GM12875 (cell line): ENCODE measurements around the gene ILK.

Experiments
- H3K4me3 ChIP-seq: one replicate; pipeline ENCODE4 v1.5.1; 2011; ENCODE audit warnings: low read depth, low read length, control low read depth
- CTCF ChIP-seq: IDR thresholded peaks from 2 replicates; pipeline ENCODE4 v1.5.1; 2011; ENCODE audit warnings: low read depth, mild to moderate bottlenecking, control low read depth, inconsistent platforms, low read length, moderate library complexity, borderline replicate concordance; ENCODE audit not compliant: insufficient read depth

Gene ILK

GRCh38 chr11:6648501-6648900 lies 44.9 kb downstream of the ILK start:
- TF ChIP-seq CTCF, result no peak

GRCh38 chr11:6650104-6650503 lies 46.5 kb downstream of the ILK start:
- no peak overlapping the region for H3K4me3 ChIP-seq
- no peak for TF ChIP-seq CTCF

More at GRCh38 chr11:6648501-6648900, 44.9 kb downstream of the ILK start:
- no peak overlapping the region for H3K4me3 ChIP-seq

- no peak for TF ChIP-seq CTCF
- H3K4me3 ChIP-seq, result no peak overlapping the region
Observed at GRCh38 chr11:6650980-6651379, 47.4 kb downstream of the ILK start.

GRCh38 chr11:6652182-6652581 lies 48.6 kb downstream of the ILK start:
- TF ChIP-seq CTCF, result no peak
- no peak overlapping the region for H3K4me3 ChIP-seq

- no peak for TF ChIP-seq CTCF
- no peak overlapping the region for H3K4me3 ChIP-seq
Observed at GRCh38 chr11:6653097-6653496, 49.5 kb downstream of the ILK start.

GRCh38 chr11:6653656-6654055 lies 50.1 kb downstream of the ILK start:
- no peak overlapping the region for H3K4me3 ChIP-seq
- no peak for TF ChIP-seq CTCF

GRCh38 chr11:6654281-6655019 lies 50.9 kb downstream of the ILK start:
- no peak overlapping the region for H3K4me3 ChIP-seq
- no peak for TF ChIP-seq CTCF
